H9 (cell line): ENCODE results near the gene GPC6. TPM values are rescaled to one million over a fixed set of nuclear protein-coding genes. Genes with fewer than 3 reads are reported as not detected.

Experiments
- DNase-seq: peaks from one replicate; pipeline ENCODE4 v3.0.0-alpha.2; 2017
- H2AFZ ChIP-seq: one replicate; pipeline ENCODE4 v1.6.1; 2013; ENCODE audit warnings: mild to moderate bottlenecking, low read length, control low read depth, moderate library complexity
- H2AK5ac ChIP-seq: 2 replicates; pipeline ENCODE4 v1.6.1; 2013; ENCODE audit warnings: low read length, control low read depth, mixed read lengths; ENCODE audit not compliant: insufficient read length
- H2BK120ac ChIP-seq: one replicate; pipeline ENCODE4 v1.6.1; 2013; ENCODE audit warnings: low read depth, mild to moderate bottlenecking, low read length, control low read depth, inconsistent platforms; ENCODE audit not compliant: poor library complexity, severe bottlenecking
- H2BK12ac ChIP-seq: 2 replicates; pipeline ENCODE4 v1.6.1; 2013; ENCODE audit warnings: low read length, control low read depth, mixed read lengths, low read depth; ENCODE audit not compliant: insufficient read length
- H2BK15ac ChIP-seq: 2 replicates; pipeline ENCODE4 v1.6.1; 2013; ENCODE audit warnings: low read depth, low read length, control low read depth
- H2BK20ac ChIP-seq: one replicate; pipeline ENCODE4 v1.6.1; 2013; ENCODE audit warnings: low read depth, mild to moderate bottlenecking, low read length, control low read depth, inconsistent platforms; ENCODE audit not compliant: poor library complexity, severe bottlenecking
- H2BK5ac ChIP-seq: 2 replicates; pipeline ENCODE4 v1.6.1; 2013; ENCODE audit warnings: low read length, control low read depth, mixed read lengths; ENCODE audit not compliant: insufficient read length
- H3K14ac ChIP-seq: 2 replicates; pipeline ENCODE4 v1.6.1; 2013; ENCODE audit warnings: low read length, control low read depth; ENCODE audit not compliant: insufficient read depth
- H3K18ac ChIP-seq: 2 replicates; pipeline ENCODE4 v1.6.1; 2013; ENCODE audit warnings: low read depth, mild to moderate bottlenecking, mixed read lengths, low read length, control low read depth; ENCODE audit not compliant: insufficient read length
- H3K23ac ChIP-seq: 2 replicates; pipeline ENCODE4 v1.6.1; 2013; ENCODE audit warnings: low read length, control low read depth, mixed read lengths, low read depth; ENCODE audit not compliant: insufficient read length
- H3K23me2 ChIP-seq: 2 replicates; pipeline ENCODE4 v1.6.1; 2013; ENCODE audit warnings: low read depth, mild to moderate bottlenecking, mixed read lengths, low read length, control low read depth; ENCODE audit not compliant: insufficient read length, poor library complexity, severe bottlenecking
- H3K27ac ChIP-seq: 2 replicates; pipeline ENCODE4 v1.5.1; 2013; ENCODE audit warnings: low read length, control low read depth, mixed read lengths, low read depth; ENCODE audit not compliant: insufficient read length
- H3K27me3 ChIP-seq: 2 replicates; pipeline ENCODE4 v1.6.1; 2013; ENCODE audit warnings: low read length, control low read depth, inconsistent platforms; ENCODE audit not compliant: insufficient read depth
- H3K4ac ChIP-seq: 2 replicates; pipeline ENCODE4 v1.6.1; 2013; ENCODE audit warnings: low read depth, mild to moderate bottlenecking, control low read depth, inconsistent platforms, low read length, moderate library complexity
- H3K4me1 ChIP-seq: 2 replicates; pipeline ENCODE4 v1.6.1; 2013; ENCODE audit warnings: low read length, control low read depth, inconsistent platforms; ENCODE audit not compliant: insufficient read depth
- H3K4me2 ChIP-seq: 2 replicates; pipeline ENCODE4 v1.6.1; 2013; ENCODE audit warnings: low read length, control low read depth, mixed read lengths; ENCODE audit not compliant: insufficient read length, insufficient read depth
- H3K56ac ChIP-seq: 2 replicates; pipeline ENCODE4 v1.6.1; 2013; ENCODE audit warnings: low read depth, mild to moderate bottlenecking, mixed read lengths, low read length, control low read depth; ENCODE audit not compliant: insufficient read length
- H3K79me1 ChIP-seq: 2 replicates; pipeline ENCODE4 v1.6.1; 2013; ENCODE audit warnings: low read depth, mild to moderate bottlenecking, moderate library complexity, low read length, control low read depth, inconsistent platforms; ENCODE audit not compliant: insufficient read depth, poor library complexity, severe bottlenecking
- H3K79me2 ChIP-seq: 2 replicates; pipeline ENCODE4 v1.6.1; 2013; ENCODE audit warnings: low read length, control low read depth, inconsistent platforms; ENCODE audit not compliant: insufficient read depth
- H3K9ac ChIP-seq: 2 replicates; pipeline ENCODE4 v1.6.1; 2013; ENCODE audit warnings: low read length, control low read depth, mixed read lengths; ENCODE audit not compliant: insufficient read length; ENCODE audit errors: extremely low read depth
- H3K9me3 ChIP-seq: one replicate; pipeline ENCODE4 v1.6.1; 2013; ENCODE audit warnings: low read depth, low read length, inconsistent platforms; ENCODE audit not compliant: control insufficient read depth
- H3T11ph ChIP-seq: one replicate; pipeline ENCODE4 v1.6.1; 2013; ENCODE audit warnings: mild to moderate bottlenecking, low read length, control low read depth, inconsistent platforms
- H4K20me1 ChIP-seq: one replicate; pipeline ENCODE4 v1.6.1; 2013; ENCODE audit not compliant: control insufficient read depth, insufficient read length, insufficient read depth
- H4K5ac ChIP-seq: 2 replicates; pipeline ENCODE4 v1.6.1; 2013; ENCODE audit warnings: low read depth, mild to moderate bottlenecking, mixed read lengths, low read length, control low read depth; ENCODE audit not compliant: insufficient read length
- H4K8ac ChIP-seq: replicated peaks from 2 replicates; pipeline ENCODE4 v1.6.1; 2013; ENCODE audit warnings: low read length, control low read depth, mixed read lengths, low read depth; ENCODE audit not compliant: insufficient read length
- H4K91ac ChIP-seq: 2 replicates; pipeline ENCODE4 v1.6.1; 2013; ENCODE audit warnings: low read depth, mild to moderate bottlenecking, moderate library complexity, mixed read lengths, low read length, control low read depth; ENCODE audit not compliant: insufficient read length
- H3K27ac Mint-ChIP-seq, 3 experiments: 2 replicates in 2 of 3; 3 replicates in 1 of 3; pipeline ENCODE4 v1.8.0; 2020 to 2021; ENCODE audit warnings: mixed read lengths in 3 of 3, mild to moderate bottlenecking in 1 of 3, moderate library complexity in 1 of 3
- H3K27me3 Mint-ChIP-seq: 2 replicates; pipeline ENCODE4 v1.8.0; 2021; ENCODE audit warnings: low read depth, mild to moderate bottlenecking, moderate library complexity, mixed read lengths
- H3K36me3 Mint-ChIP-seq, 3 experiments: 2 replicates in 2 of 3; 3 replicates in 1 of 3; pipeline ENCODE4 v1.8.0; 2020 to 2021; ENCODE audit warnings: low read depth in 3 of 3, mixed read lengths in 3 of 3; ENCODE audit not compliant: insufficient read depth in 1 of 3
- H3K4me1 Mint-ChIP-seq, 2 experiments: 2 replicates each; pipeline ENCODE4 v1.8.0; 2020; ENCODE audit warnings: mixed read lengths in 2 of 2
- H3K4me3 Mint-ChIP-seq, 2 experiments: 2 replicates in 1 of 2; 3 replicates in 1 of 2; pipeline ENCODE4 v1.8.0; 2020 to 2021; ENCODE audit warnings: mild to moderate bottlenecking in 2 of 2, mixed read lengths in 2 of 2, moderate library complexity in 1 of 2
- H3K9me3 Mint-ChIP-seq, 2 experiments: 2 replicates in 1 of 2; 3 replicates in 1 of 2; pipeline ENCODE4 v1.8.0; 2020; ENCODE audit warnings: mild to moderate bottlenecking in 2 of 2, mixed read lengths in 2 of 2, moderate library complexity in 1 of 2
- WGBS: extraction: QIAGEN DNeasy Blood & Tissue Kit; methylation state at CpG from one replicate; pipeline ENCODE4 v1.1.7; 2013; ENCODE audit warnings: missing lambda C conversion rate, low lambda C conversion rate, mixed read lengths; ENCODE audit not compliant: insufficient read length; ENCODE audit errors: extremely low coverage; 5-methylcytosine and 5-hydroxymethylcytosine counted together
- total RNA-seq: library from RNA; stranded (reverse); gene quantifications from 2 replicates; pipeline ENCODE4 v1.2.1, GENCODE V29; 2021
- TF ChIP-seq, protein P1 (sequence below): fragments of 200-600 bp; sonication (generic); conservative IDR thresholded peaks from 3 replicates; pipeline ENCODE4 v1.8.0; 2021; ENCODE audit warnings: antibody characterized with exemption, mild to moderate bottlenecking

GPC6 gene
- total RNA-seq, 1 experiment from 2014 or later: 15.6 TPM

GRCh38 chr13:93755341-93755740, 528.7 kb downstream of the GPC6 start:
- Mint-ChIP-seq H3K4me3 (no peak overlapping the region), H3K36me3 (0 out of 7 replicates have a peak, but pooled peaks cover 0 to 4% (median 0%) of the 10 kb centered on the region in 3 experiments), H3K27me3 (no peaks in the 10 kb centered on the region), H3K4me1 (peaks cover 26 to 32% of the 10 kb centered on the region in 2 experiments), H3K27ac (peak overlapping the region in 1 of 3 experiments; percentile 61; a peak in 1 of 7 replicates), H3K9me3 (no peaks in the 10 kb centered on the region)
- Histone ChIP-seq H3K9ac (no peak overlapping the region), H2BK12ac (no peak overlapping the region), H3K23ac (no peak overlapping the region), H3K4me2 (no peak overlapping the region), H2BK5ac (no peak overlapping the region), H3T11ph (no peak overlapping the region), H3K4ac (no peak overlapping the region), H3K18ac (no peak overlapping the region), H3K79me1 (no peaks in the 10 kb centered on the region), H3K27ac (no peak overlapping the region), H2AK5ac (no peak overlapping the region), H3K79me2 (no peaks in the 10 kb centered on the region), H4K5ac (no peak overlapping the region), H4K8ac (no peak overlapping the region), H3K9me3 (no peaks in the 10 kb centered on the region), H4K20me1 (no peaks in the 10 kb centered on the region), H3K27me3 (no peaks in the 10 kb centered on the region), H2AFZ (no peak overlapping the region), H3K56ac (no peak overlapping the region), H3K14ac (no peak overlapping the region), H2BK120ac (no peak overlapping the region), H2BK20ac (no peak overlapping the region), H3K4me1 (no peaks in the 10 kb centered on the region), H3K23me2 (no peaks in the 10 kb centered on the region), H4K91ac (no peak overlapping the region), H2BK15ac (no peak overlapping the region)
- TF ChIP-seq, protein P1, sequence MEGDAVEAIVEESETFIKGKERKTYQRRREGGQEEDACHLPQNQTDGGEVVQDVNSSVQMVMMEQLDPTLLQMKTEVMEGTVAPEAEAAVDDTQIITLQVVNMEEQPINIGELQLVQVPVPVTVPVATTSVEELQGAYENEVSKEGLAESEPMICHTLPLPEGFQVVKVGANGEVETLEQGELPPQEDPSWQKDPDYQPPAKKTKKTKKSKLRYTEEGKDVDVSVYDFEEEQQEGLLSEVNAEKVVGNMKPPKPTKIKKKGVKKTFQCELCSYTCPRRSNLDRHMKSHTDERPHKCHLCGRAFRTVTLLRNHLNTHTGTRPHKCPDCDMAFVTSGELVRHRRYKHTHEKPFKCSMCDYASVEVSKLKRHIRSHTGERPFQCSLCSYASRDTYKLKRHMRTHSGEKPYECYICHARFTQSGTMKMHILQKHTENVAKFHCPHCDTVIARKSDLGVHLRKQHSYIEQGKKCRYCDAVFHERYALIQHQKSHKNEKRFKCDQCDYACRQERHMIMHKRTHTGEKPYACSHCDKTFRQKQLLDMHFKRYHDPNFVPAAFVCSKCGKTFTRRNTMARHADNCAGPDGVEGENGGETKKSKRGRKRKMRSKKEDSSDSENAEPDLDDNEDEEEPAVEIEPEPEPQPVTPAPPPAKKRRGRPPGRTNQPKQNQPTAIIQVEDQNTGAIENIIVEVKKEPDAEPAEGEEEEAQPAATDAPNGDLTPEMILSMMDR: no peak
- DNase-seq: no peak
- no CpG with 5 or more reads among the region's 1 CpG for WGBS
